GM23248 (cell line): Measurements from ENCODE around the gene ZNF804B.

Source experiments
- EZH2 ChIP-seq: fragments of 200-600 bp; sonication (generic); IDR thresholded peaks from 2 replicates; pipeline ENCODE4 v1.6.1; 2018; ENCODE audit warnings: antibody characterized with exemption, mild to moderate bottlenecking; ENCODE audit not compliant: insufficient read depth, poor library complexity, severe bottlenecking
- EZH2phosphoT487 ChIP-seq: fragments of 200-600 bp; sonication (generic); IDR thresholded peaks from 2 replicates; pipeline ENCODE4 v1.6.1; 2018; ENCODE audit warnings: antibody characterized with exemption, moderate library complexity, mild to moderate bottlenecking, low read depth; ENCODE audit not compliant: insufficient read depth

- TF ChIP-seq EZH2phosphoT487 (no peak), EZH2 (no peak)
Measured at GRCh38 chr7:89042940-89043339, 283.4 kb downstream of the ZNF804B start.
